ENCODE data around the gene BBOX1.

- no peak for TF ChIP-seq CTCF (IDR thresholded peaks at IDR 0.05)
- no peak for TF ChIP-seq POLR2A (IDR thresholded peaks at IDR 0.05)
These were observed 34.6 kb downstream of the BBOX1 start for GRCh38 chr11:27075192-27075591.
